CD4-positive, alpha-beta T cell treated with Interleukin-6 at 100 ng/mL for 8 hours (primary cell): ENCODE results near the gene HID1.
"Not testable (repeated sequence)": the region's sequence is repeated elsewhere in the genome, so short reads cannot be mapped to it uniquely, and the experiment has no call there.

ENCODE experiments used
- DNase-seq: peaks from one replicate; pipeline ENCODE4 v3.0.0-alpha.2; 2020; ENCODE audit warnings: mixed read lengths, low spot score

The HID1 gene

GRCh38 chr17:75001915-75002843 lies 29.6 kb upstream of the HID1 start:
- no peak for DNase-seq

DNA sequence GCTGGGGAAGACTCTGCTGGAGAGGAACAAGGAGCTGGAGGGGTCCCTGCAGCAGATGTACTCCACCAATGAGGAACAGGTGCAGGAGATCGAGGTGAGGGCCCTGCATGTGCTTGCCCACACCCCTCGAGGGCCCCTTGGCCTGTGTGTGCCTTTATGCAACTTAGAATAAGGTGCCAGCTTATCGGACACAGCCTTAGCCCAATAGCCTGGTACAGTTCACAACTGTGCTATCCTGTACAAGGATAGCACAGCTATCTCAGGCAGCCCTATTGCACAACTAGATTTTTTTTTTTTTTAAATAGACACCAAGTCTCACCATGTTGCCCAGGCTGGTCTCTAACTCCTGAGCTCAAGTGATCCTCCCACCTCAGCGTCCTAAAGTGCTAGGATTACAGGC lies 27.0 kb upstream of the HID1 start:
- DNase-seq, result no peak

GRCh38 chr17:74998783-74999182 lies 26.2 kb upstream of the HID1 start:
- DNase-seq, result no peak

- no peak for DNase-seq
Measured at GRCh38 chr17:74995847-74996246, 23.3 kb upstream of the HID1 start.

DNA sequence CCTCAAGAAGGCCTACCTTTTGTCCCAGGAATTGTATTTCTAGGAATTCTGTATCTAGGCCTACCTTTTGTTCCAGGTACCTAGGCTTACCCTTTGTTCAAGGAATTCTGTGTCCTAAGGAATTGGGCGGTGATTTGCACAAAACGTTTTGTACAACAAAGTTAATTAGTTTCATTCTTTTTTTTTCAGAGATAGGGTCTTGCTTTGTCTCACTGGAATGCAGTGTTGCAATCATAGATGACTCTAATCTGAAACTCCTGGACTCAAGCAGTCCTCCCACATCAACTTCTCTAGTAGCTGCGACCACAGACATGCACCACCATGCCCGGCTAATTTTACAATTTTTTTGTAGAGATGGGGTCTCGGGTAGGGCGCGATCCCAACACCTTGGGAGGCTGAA lies 21.9 kb upstream of the HID1 start:
- DNase-seq, result no peak

GRCh38 chr17:74992223-74992622 lies 19.7 kb upstream of the HID1 start:
- DNase-seq, result no peak

GRCh38 chr17:74990581-74991105 lies 18.1 kb upstream of the HID1 start:
- DNase-seq, result no peak

GRCh38 chr17:74987909-74988711 lies 15.6 kb upstream of the HID1 start:
- no peak for DNase-seq

GRCh38 chr17:74987418-74987908 lies 14.9 kb upstream of the HID1 start, which contains the start of gene CDR2L:
Gene CDR2L, plus strand, starts transcription at chr17:74987632. Its CDS starts 412 bp downstream, at chr17:74988044.
- DNase-seq, result peak; percentile 88

- no peak for DNase-seq
Measured at GRCh38 chr17:74986206-74986576, 13.6 kb upstream of the HID1 start.

- not testable (repeated sequence) for DNase-seq
Measured at GRCh38 chr17:74982663-74983313, 10.2 kb upstream of the HID1 start.

- peak; percentile 82 for DNase-seq
Measured at GRCh38 chr17:74981979-74982662, 9.6 kb upstream of the HID1 start.

DNA sequence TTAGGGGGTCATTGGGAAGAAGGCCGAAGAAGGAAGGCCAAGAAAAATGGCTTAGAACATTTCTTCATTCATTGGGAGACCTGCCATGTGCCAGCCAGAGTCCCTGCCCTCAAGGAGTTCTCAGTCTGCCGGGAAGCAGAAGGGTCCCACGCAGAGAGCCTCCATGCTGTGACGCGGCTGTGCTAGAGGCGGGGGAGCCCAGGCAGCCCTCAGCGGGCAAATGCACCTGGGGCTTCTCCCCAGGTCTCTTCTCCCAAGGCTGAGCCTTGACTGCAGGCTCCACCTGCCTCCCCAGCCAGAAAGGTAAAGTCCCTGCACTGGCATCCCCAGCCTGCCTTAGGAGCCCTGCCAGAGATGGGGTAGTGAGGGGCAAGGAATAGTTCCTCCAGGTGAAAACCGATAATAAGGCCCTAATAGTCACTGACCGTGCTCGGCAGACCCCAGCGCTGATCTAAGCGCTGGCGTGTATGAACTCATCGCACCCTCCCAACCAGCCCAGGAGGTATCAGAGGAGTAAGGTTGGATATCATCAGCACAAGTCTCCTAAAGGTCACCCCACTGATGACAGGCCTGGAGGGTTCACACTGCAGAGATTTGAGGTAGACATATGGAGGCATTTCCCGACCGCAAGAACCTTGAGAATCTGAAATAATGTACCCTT lies 8.9 kb upstream of the HID1 start:
- DNase-seq, result no peak

GRCh38 chr17:74979408-74980146 lies 7.0 kb upstream of the HID1 start:
- DNase-seq, result no peak

- no peak for DNase-seq
Measured at GRCh38 chr17:74978240-74978639, 5.7 kb upstream of the HID1 start.

GRCh38 chr17:74977802-74978201 lies 5.2 kb upstream of the HID1 start:
- no peak for DNase-seq

DNA sequence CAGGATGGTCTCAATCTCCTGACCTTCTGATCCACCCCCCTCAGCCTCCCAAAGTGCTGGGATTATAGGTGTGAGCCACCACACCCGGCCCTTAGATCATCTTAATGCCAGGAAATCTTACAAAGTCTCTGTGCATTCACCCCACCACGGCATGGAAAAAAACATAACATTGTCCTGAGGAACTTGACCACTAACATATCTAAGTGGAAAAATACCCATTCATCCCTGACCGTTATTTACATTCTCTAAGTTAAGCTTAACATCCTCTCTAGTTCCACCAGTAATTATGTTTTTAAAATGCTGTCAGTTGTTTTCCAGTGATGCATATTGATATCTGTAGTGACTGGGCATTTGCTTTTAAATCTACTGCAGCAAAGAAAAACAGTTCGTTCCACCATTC lies 3.4 kb upstream of the HID1 start:
- DNase-seq, result no peak

DNA sequence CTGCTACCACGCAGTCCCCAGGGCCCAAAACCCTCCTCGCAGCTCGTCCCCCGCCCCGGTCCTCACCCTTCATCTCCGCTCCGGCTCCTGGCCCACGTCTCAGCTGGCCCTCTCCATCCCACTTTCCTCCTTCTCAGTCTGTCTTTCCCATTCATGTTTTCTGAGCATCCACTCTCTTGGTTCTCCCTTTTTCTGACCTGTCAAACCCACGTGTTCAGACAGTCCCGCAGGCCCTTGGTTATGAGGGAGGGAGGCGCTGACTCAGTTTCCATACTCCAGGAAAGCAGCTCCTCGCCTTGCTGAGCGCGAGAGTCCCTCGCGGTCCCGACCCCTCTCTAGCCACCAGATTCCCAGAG lies 392 bp upstream of the HID1 start:
- no peak for DNase-seq

DNA sequence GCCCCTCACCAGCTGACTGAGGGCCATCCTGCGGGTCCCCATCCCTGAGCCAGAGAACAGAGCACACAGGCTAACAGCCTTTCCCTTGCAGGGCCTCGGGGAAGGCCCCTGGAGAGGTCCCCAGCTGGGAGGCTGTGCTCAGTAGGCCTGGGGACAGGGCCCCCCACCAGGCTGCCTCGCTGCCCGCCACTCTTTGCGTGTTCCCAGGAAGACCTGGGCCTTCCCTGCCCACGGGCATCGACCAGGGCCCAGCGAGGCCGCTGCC lies 785 bp downstream of the HID1 start:
- no peak for DNase-seq

GRCh38 chr17:74971069-74971841 lies 1.3 kb downstream of the HID1 start:
- no peak for DNase-seq
